Measurements from ENCODE around the gene CCDC18. TPM values are rescaled to one million over a fixed set of nuclear protein-coding genes. Genes with fewer than 3 reads are reported as not detected.
A peak's percentile ranks its signal among the peaks of the same experiment; 100 is the strongest.

The CCDC18 gene
- total RNA-seq, 1 experiment from 2014 or later = 18.9 TPM

GRCh38 chr1:93313026-93313425 lies 132.5 kb downstream of the CCDC18 start:
- TF ChIP-seq EZH2 (IDR thresholded peaks at IDR 0.05; ENCODE audit: low read length, unreplicated experiment) (no peak), EZH2phosphoT487 (IDR thresholded peaks at IDR 0.05; ENCODE audit: borderline replicate concordance, low read length) (no peak), CTCF (conservative IDR thresholded peaks at IDR 0.05; ENCODE audit: low read depth, low read length) (no peak)
- H3K27ac ChIP-seq (ENCODE audit: low read length) = no peak overlapping the region

GRCh38 chr1:93317207-93317606 lies 136.7 kb downstream of the CCDC18 start:
- Histone ChIP-seq H3K27me3 (ENCODE audit: low read length) (no peaks in the 10 kb centered on the region), H2AFZ (ENCODE audit: low read length) (no peak overlapping the region), H3K4me1 (ENCODE audit: insufficient read depth, low read length) (peaks cover 9% of the 10 kb centered on the region), H3K36me3 (ENCODE audit: low read depth, low read length) (no peaks in the 10 kb centered on the region), H3K4me2 (ENCODE audit: low read length) (no peak overlapping the region), H3F3A (ENCODE audit: low read length, unreplicated experiment) (no peaks in the 10 kb centered on the region), H3K4me3 (ENCODE audit: low read length) (no peak overlapping the region), H3K9me3 (ENCODE audit: low read length) (no peaks in the 10 kb centered on the region), H3K9ac (ENCODE audit: low read length) (no peak overlapping the region), H3K79me2 (ENCODE audit: low read length) (no peaks in the 10 kb centered on the region), H4K20me1 (ENCODE audit: low read length) (no peaks in the 10 kb centered on the region), H3K9me2 (replicated peaks; ENCODE audit: low read length) (no peaks in the 10 kb centered on the region), H3K27ac (ENCODE audit: low read length) (no peak overlapping the region)
- TF ChIP-seq EZH2 (IDR thresholded peaks at IDR 0.05; ENCODE audit: low read length, unreplicated experiment) (no peak), CTCF (conservative IDR thresholded peaks at IDR 0.05; ENCODE audit: low read depth, low read length) (no peak), EZH2phosphoT487 (IDR thresholded peaks at IDR 0.05; ENCODE audit: borderline replicate concordance, low read length) (no peak)
- ChIA-PET CTCF (no interaction called here), POLR2A (ENCODE audit: unreplicated experiment) (no interaction called here)
- DNase-seq = no peak
- ATAC-seq = no peak
- intact Hi-C loops (cut with micrococcal nuclease) = no loop called here
- no TSS peak for BruUV-seq (replicated peaks)

More at GRCh38 chr1:93313026-93313425, 132.5 kb downstream of the CCDC18 start:
- no peaks in the 10 kb centered on the region for H4K20me1 ChIP-seq (ENCODE audit: low read length)
- no peak overlapping the region for H2AFZ ChIP-seq (ENCODE audit: low read length)
- H3K4me1 ChIP-seq (ENCODE audit: insufficient read depth, low read length) = no peaks in the 10 kb centered on the region; the same call in 1 of the 2 replicates
- no peak for DNase-seq
- no peak overlapping the region for H3K4me3 ChIP-seq (ENCODE audit: low read length)
- H3F3A ChIP-seq (ENCODE audit: low read length, unreplicated experiment) = no peaks in the 10 kb centered on the region
- no peaks in the 10 kb centered on the region for H3K9me3 ChIP-seq (ENCODE audit: low read length)
- H3K9ac ChIP-seq (ENCODE audit: low read length) = no peak overlapping the region
- ATAC-seq = peak; percentile 24; the same call in 1 of the 2 replicates
- POLR2A ChIA-PET (ENCODE audit: unreplicated experiment) = no interaction called here
- H3K36me3 ChIP-seq (ENCODE audit: low read depth, low read length) = no peaks in the 10 kb centered on the region
- no peaks in the 10 kb centered on the region for H3K9me2 ChIP-seq (replicated peaks; ENCODE audit: low read length)
- intact Hi-C loops (cut with micrococcal nuclease) = no loop called here
- no peak overlapping the region for H3K4me2 ChIP-seq (ENCODE audit: low read length)
- no peaks in the 10 kb centered on the region for H3K79me2 ChIP-seq (ENCODE audit: low read length)
- CTCF ChIA-PET = no interaction called here
- no TSS peak for BruUV-seq (replicated peaks)
- H3K27me3 ChIP-seq (ENCODE audit: low read length) = no peaks in the 10 kb centered on the region

GRCh38 chr1:93317943-93318342 lies 137.4 kb downstream of the CCDC18 start:
- TF ChIP-seq CTCF (conservative IDR thresholded peaks at IDR 0.05; ENCODE audit: low read depth, low read length) (no peak), EZH2phosphoT487 (IDR thresholded peaks at IDR 0.05; ENCODE audit: borderline replicate concordance, low read length) (no peak), EZH2 (IDR thresholded peaks at IDR 0.05; ENCODE audit: low read length, unreplicated experiment) (no peak)
- H3K36me3 ChIP-seq (ENCODE audit: low read depth, low read length) = no peaks in the 10 kb centered on the region
- H3K9me3 ChIP-seq (ENCODE audit: low read length) = no peaks in the 10 kb centered on the region
- BruUV-seq (replicated peaks) = no TSS peak
- no peak overlapping the region for H3K9ac ChIP-seq (ENCODE audit: low read length)
- H4K20me1 ChIP-seq (ENCODE audit: low read length) = no peaks in the 10 kb centered on the region
- H3K4me3 ChIP-seq (ENCODE audit: low read length) = no peak overlapping the region
- H3F3A ChIP-seq (ENCODE audit: low read length, unreplicated experiment) = no peaks in the 10 kb centered on the region
- no peaks in the 10 kb centered on the region for H3K9me2 ChIP-seq (replicated peaks; ENCODE audit: low read length)
- CTCF ChIA-PET = no interaction called here
- no peaks in the 10 kb centered on the region for H3K27me3 ChIP-seq (ENCODE audit: low read length)
- ATAC-seq (no peak), DNase-seq (no peak)
- H2AFZ ChIP-seq (ENCODE audit: low read length) = no peak overlapping the region
- peaks cover 16% of the 10 kb centered on the region for H3K4me1 ChIP-seq (ENCODE audit: insufficient read depth, low read length)
- H3K27ac ChIP-seq (ENCODE audit: low read length) = no peak overlapping the region
- intact Hi-C loops (cut with micrococcal nuclease) = no loop called here
- POLR2A ChIA-PET (ENCODE audit: unreplicated experiment) = no interaction called here
- H3K4me2 ChIP-seq (ENCODE audit: low read length) = no peak overlapping the region
- H3K79me2 ChIP-seq (ENCODE audit: low read length) = no peaks in the 10 kb centered on the region
